GM18907 (cell line): ENCODE measurements around the gene ATP10A.
A peak's percentile ranks its signal among the peaks of the same experiment; 100 is the strongest.

Experiments used
- ATAC-seq: cut with Tn5 transposase; IDR thresholded peaks from one replicate; pipeline ENCODE4 v1.9.1; 2021; ENCODE audit warnings: mild to moderate bottlenecking, moderate library complexity; ENCODE audit not compliant: unreplicated experiment

ATP10A gene

DNA sequence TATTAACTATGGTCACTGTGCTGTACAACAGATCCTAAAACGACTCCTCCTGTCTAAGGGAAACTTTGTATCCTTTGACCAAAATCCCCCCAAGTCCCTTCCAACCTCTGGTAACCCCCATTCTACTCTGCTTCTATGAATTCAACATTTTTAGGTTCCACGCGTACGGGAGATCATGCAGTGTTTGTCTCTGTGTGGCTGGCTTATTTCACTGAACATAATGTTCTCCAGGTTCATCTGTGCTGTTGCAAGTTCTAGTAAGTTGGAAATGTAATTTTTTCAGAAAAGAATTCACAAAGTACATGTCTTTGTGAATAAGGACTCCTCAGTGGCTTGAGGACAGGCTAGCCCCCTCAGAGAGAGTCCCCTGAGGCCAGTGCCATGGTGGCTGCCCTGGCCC is 66.1 kb downstream of the ATP10A start:
- ATAC-seq, result no peak

DNA sequence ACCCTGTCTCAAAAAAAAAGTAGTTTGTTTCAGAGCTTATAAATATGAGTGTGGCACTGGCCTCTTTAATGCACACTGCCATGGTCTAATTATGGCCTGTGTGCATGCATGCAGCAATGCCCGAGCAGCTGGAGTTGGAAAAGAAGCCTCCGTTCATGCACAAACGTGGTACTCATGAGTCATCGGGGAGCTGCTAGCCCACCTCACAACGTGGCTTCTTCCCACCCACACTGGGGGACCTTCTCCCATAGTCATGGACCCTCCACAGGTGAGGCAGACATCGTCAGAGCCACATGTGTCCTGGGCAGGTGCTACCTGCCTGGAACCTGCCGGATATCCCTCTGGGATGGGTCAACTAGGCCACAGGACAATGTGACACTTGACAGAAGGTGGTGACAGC is 66.7 kb downstream of the ATP10A start:
- ATAC-seq, result no peak

DNA sequence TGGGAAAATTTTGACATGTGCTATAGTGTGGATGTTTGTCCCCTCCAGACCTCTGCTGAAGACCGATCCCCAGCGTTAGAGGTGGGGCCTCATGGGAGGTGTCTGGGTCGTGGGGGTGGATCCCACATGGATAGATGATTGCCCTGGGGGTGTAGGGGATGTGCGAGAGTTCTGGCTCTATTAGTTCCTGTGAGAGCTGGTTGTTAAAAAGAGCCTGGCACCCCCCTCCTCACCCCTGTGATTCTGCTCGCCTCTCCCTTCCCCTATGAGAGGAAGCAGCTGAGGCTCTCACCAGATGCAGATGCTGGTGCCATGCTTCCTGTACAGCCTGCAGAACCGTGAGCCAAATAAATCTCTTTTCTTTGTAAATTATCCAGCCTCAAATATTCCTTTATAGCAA is 67.4 kb downstream of the ATP10A start:
- ATAC-seq, result no peak

DNA sequence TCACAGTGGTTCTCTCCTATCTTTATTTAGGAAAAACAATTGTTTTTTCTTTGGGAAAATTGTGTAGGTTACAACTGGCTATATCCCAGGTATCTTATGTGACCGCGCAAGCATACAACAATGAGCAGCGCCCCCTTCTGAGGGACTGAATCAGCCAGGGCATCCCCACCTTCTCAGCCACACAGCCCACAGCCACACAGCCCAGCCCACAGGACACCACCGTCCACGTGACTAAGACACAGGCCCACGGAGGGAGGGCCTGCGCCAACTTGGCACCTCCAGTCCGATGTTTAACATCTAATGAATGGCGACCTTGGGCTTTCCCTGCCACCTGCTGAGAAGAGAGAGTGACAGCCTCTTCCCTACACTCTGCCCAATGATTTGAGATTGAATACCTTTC is 68.1 kb downstream of the ATP10A start:
- no peak for ATAC-seq

DNA sequence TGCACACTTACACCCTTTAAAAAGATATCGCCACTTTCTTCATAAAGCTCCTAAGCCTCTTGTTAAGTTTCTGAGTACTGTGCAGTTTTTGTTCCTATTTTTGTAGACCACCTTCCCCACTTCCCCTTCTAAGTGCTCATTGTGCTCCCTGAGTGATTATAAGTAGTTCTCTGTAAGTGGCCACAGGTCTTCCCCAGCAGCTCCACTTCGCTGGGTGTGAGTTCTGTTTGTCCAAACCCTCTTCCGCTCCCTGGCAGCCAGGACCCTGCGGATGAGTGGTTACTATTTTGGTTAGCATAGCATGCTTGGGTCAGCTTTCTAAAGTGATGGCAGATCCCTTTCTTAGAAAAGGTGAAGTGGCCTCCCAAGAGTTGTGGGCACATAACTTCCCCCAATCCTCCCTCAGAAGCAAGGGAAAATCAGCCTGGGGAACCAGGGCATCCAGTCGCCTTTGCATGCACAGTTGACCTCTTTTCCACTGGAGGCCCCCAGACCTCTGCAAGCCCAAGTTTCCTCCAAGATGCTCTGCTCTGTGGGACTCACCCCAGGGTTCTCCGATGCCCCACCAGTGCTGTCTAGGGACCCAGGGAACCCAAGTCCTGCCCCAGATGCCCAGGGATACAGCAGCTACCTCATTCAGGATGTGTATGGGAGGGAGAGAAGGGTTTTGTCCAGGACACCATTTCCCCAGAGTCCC is 69.6 kb downstream of the ATP10A start:
- peak; percentile 94 for ATAC-seq

DNA sequence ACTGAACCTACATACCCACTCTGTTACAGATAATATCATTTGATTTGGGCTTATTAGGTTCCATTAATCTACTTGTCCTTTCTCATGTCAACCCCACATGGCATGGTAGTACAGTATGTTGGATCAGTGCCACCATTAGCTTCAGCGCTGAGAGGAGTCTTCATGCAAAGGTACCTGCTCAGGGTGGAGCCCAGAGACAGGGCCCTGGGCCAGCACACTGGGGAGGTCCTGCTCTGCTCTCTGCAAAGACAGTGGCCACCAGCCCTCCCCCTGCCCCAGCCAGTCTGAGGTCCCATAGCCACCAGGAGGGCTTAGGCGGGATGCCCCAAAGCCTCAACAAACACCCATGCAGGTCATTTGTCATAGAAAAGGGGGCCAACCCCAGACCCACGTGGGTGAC is 71.0 kb downstream of the ATP10A start:
- no peak for ATAC-seq

DNA sequence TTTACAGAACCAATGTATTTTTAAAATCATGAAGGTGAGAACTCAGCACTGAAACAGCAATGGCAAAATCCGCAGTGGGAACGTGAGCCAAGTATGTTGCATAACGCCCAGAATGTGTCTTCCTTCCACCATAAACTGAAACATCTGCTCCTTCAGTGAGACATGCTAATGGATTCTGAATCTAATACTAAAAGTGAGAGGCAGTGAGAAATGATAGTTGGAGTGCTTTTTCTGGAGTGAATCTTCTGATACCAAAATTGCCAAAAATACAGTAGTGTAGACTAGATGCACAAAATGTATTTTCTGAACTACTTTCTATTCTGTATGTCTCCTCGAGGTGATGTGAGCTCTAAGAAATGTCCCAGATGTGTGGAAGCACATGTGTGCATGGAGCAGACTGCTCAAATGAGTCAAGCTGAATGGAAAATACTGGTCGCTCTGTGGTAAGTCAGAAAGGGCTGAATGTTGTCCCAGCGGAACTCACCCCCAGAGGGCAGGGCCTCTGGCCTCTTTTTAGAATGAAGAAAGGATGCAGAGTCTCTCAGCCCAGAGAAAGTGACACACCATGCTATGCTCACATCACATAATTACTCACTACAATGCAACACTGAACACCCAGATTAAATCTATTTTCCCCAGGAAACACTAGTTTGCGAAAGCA is 73.0 kb downstream of the ATP10A start:
- no peak for ATAC-seq

DNA sequence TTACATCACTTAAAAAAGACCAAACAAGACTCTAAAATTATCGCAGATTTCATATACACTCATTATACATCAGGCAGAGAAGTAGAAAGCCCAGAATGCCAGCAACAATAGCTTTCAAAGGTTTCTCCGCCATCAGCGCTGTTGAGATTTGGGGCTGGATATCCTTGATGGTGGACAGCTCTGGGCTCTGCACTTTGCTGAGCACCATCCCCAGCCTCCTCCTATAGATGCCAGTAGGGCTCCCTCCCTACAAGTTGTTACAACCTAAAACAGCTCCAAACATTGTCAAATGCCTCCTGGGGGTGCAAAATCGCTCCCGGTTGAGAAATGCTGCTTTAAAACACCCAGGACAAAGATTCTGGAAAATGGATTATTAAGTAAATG is 73.5 kb downstream of the ATP10A start:
- ATAC-seq, result no peak

DNA sequence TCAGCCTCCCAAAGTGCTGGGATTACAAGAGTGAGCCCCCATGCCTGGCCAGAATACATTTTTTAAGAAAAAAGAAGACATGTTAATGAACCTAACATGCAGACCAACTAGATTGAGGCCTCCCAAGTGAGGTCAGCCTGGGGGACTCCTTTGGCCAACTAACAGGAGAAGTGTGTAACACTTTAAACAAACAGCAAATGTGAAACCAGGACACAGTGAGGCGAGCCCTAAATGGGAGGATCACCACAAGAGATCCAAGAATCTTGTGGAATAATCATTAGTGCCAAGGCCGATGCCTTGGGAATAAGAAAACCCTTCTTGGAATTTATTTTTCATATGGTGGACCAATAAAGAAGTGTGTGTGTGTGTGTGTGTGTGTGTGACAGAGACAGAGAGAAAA is 73.9 kb downstream of the ATP10A start:
- ATAC-seq, result no peak

DNA sequence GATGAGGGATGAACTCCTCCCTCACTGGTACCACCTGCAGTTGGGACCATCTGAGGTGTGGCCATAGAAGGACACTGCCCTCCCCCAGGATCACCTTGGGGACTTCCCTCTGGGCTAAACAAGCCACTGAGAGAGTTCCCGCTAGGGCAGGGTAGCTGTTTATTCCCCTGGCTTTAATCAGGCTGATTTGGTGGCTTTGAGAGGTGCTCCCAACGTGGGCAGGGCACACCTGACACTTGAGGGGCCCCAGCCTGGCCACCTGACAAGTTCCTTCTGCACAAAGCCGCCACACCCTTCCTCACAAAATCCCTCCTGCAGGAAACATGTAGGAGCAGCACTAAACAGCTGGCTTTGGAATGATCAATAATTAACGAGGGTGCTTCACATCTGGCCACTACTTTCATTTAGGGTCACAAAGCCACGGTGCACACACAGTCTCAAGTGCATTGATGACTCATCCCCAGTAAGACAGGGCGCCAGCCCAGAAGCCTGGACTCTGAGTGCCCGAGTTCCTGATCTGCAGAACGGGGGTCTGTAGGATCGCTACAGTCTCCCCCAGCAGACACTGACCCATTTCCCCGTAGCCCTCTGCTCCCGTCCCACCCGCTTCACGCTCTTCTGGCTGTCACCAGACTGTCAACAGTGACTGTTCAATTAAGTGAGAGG is 75.1 kb downstream of the ATP10A start:
- ATAC-seq, result peak; percentile 73

DNA sequence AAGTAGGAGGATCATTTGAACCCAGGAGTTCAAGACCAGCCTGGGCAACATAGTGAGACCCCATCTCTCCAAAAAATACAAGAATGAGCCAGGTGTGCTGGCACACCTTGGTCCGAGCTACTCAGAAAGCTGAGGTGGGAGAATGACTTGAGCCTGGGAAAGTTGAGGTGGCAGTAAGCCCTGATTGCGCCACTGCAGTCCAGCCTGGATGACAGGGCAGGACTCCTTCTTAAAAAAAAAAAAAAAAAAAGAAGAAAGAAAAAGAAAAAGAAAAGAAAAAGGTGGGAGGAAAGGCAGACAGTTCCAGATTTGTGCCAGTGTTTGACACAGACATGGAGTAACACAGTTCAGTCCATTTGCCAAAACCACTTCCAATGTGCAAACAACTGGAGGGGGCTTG is 75.7 kb downstream of the ATP10A start:
- ATAC-seq, result no peak

DNA sequence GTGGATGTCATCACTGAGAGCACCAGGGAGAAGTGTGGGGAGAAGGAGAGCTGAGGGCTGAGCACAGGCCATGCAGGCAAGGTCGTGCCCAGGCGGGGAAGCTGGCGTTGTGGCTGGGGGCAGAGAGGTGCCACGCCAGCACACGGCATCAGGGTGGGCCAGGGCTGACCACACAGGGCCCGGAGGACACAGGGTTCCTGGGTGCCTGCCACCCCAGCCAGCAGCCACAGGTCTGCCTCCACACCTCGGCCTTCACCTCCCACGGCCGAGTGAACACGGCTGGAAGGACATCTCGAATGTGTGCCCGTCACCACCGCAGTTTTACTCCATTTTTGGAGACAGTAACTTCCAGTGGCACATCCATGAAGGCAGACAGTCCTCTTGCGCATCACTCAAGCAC is 77.1 kb downstream of the ATP10A start:
- ATAC-seq, result no peak

DNA sequence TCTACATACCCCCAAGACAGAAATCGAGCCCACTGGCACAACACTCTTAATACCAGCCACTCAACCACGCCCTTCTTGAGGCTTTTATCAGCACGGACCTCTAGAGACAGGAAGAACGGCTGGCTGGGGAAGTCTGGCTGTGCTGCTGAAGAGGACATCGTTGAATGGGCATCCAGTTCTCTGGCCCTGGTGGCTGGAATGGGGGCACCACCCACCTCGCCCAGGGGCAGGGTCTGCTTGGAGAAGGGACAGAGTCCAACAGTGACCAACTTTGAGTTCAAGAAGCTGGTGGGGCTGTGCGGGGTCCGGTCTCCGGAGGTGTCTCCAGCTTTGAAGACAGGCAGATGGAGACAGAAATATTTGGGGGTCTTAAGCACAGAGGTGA is 77.5 kb downstream of the ATP10A start:
- no peak for ATAC-seq

DNA sequence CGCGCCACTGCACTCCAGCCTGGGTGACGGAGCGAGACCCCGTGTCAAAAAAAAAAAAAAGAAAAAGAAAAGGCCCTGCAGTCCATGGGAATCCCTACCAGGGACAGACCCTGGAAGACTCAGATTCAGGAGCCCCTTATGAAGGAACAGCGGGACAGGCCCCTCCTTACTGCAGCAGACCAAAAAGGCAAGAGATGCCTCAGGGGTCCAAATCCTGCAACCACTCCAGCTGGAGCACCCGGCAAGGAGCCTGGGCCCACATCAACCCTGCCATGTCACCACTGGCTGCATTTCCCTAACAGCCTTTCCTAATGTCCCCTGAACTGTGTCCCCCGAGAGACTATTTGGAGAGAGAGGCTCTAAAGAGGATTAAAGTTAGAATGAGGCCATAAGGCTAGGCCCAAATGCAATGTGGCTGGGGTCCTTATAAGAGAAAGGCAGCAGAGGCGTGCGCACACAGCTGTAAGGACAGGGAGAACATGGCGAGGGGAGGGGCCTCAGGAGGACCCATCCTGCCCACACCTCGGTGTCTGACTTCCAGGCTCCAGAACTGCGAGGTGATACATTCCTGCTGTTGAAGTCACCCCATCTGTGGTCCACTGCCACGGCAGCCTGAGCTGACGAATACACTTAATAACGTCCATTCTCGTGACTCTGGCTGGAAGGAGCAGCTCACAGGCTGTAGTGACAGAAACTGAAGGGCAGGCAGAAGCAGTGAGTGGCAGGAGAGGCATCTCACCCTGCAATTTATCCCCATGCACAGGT is 78.1 kb downstream of the ATP10A start:
- no peak for ATAC-seq

DNA sequence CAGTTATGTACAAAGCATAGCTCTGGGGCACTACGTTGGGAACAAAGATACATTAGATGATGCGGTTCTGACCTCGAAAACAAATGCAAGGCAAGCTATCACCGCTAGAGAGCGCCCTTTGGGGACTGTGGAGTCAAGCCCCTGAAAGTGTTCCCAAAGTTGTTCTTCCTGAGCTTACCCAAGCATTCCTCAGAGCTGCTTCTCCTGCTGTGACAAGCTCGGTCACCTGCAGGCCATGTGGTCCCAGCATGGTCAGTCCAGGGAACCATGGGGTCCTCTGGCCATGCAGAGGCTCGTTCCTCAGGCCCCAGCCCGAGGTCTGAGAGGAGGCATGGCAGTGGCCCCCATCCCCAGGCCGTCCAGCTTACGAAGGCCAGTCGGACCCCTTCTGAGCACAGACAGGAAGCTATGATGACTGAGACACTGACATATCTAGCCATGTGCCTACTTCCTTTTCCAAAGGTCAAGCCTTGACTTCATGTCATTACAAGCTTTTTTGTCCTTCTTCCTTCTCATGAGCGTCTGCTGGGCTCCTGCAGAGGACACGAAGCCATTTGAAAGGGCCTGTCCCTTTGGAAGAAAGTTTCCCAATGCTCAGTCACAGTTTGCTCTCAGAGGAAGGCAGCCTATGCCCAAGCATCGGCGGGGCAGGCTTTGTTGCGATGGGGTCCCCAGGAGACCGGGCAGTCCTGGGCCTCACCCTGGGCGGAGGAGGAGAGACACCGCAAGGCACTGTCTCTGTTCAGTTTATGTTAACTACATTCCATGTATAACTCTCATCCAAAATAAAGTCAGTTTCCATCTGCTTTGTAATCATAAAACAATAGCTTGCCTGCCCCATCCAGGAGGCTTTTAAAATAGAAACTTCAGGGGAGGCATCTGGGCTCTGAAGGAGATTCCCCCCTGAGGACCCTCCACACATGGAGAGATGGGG is 79.3 kb downstream of the ATP10A start:
- no peak for ATAC-seq

DNA sequence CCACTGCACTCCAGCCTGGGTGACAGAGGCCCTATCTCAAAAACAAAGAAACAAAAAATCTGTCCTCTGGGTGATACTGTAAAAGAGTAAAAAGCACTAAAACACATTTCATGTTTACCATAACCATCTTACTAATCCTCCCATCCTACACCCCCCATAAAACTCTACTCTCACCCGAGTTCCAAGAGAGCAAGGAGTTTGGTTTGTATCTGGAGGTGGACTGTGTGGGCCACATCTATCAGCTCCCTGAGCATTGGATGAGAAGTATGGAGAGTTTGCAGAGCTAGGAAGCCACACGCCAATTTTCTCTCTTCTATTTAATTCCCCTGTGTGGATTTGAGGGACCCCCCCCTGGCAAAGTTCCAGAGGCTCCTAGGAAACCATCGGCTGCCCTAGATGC is 80.0 kb downstream of the ATP10A start:
- no peak for ATAC-seq

DNA sequence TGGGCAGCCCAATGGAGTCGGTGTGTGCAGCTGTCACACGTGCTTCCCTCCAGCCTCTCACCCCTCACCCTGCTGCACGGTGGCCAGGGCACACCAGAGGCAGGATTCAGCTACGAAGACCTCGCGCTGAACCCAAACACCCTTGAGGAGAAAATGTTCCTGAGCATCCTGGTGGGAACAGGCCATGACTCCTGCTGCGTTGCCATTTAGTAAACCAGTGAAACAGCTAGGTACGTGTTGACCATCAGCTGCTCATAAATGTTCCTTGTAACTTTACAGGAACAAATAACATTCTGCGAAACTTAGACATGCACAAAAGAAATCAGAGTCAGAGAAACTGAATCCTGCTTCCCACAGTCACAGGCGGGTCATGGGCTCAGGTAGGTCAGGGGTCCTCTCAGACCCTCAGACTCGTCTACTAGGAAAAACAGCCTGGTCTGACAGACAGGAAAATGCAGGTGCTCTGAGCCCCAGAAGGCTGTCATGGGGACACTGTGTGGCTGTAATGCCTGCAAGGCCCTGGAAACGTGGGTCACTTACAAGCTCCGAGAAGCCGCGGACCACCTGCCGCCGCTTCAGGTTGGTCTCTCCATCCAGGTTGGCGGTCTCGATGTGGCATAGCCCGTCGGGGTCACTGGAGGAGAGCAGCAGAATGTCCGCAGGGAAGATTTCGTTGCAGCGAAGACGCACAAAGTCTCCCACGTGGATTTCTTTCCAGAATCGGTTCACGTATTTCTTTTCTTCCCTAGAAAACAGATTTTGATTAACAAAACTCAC is 82.5 kb downstream of the ATP10A start:
- no peak for ATAC-seq

DNA sequence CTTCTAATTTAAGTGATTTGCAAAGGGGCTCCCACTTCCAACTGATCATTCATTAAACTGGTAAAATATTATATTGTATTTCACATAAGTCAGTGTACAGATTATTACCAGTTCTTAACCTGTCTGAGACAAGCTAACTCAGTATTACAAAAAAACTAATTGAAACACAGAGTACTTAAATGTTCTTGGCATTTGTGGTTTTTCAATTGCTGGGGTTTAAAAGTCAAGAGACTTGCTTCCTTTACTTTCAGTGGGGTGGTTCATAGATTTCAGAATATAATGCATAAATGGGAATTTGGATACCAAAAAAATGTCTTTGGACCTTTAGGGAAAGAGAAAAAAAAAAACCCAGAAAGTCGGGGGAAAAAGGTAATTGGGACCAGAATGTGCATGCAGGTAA is 85.0 kb downstream of the ATP10A start:
- no peak for ATAC-seq

DNA sequence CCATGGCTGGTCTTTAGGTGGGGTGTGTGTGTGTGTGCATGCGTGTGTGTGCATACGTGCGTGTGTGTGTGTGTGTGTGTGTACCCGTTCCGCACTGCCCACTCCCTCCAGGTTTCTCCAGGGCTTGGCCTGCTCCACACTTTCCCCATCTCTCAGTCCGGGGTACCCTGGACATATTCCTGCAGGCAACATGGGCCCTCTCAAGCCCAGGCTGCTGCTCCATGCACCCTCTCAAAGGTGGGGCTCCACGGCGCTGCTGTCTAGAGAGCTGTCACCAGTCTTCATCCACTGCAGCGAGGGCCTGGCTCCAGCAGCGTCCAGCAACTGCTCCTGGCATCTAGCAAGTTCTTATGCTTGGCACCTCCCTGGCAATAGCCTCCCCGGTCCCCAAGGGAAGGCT is 86.1 kb downstream of the ATP10A start:
- no peak for ATAC-seq
